Parathyroid adenoma (tissue), 2 donors: ENCODE results near the gene FAM169A.
"Not testable (repeated sequence)": the region's sequence is repeated elsewhere in the genome, so short reads cannot be mapped to it uniquely, and the experiment has no call there.

Experiments used
- H2AFZ ChIP-seq: fragments of 300-600 bp; sonication (generic); one replicate; pipeline ENCODE4 v1.7.0; 2017; ENCODE audit warnings: antibody characterized with exemption, mild to moderate bottlenecking
- H3K27ac ChIP-seq: fragments of 300-600 bp; sonication (generic); one replicate; pipeline ENCODE4 v1.7.0; 2017
- H3K27me3 ChIP-seq: fragments of 300-600 bp; sonication (generic); one replicate; pipeline ENCODE4 v1.7.0; 2017; ENCODE audit warnings: low read length; ENCODE audit not compliant: control insufficient read depth, insufficient read depth
- H3K36me3 ChIP-seq: fragments of 300-600 bp; sonication (generic); one replicate; pipeline ENCODE4 v1.7.0; 2017; ENCODE audit warnings: low read length; ENCODE audit not compliant: control insufficient read depth, insufficient read depth
- H3K4me1 ChIP-seq: fragments of 300-600 bp; sonication (generic); one replicate; pipeline ENCODE4 v1.7.0; 2017; ENCODE audit warnings: control low read depth
- H3K4me2 ChIP-seq: fragments of 300-600 bp; sonication (generic); one replicate; pipeline ENCODE4 v1.7.0; 2017; ENCODE audit warnings: low read length
- H3K4me3 ChIP-seq: fragments of 300-600 bp; sonication (generic); one replicate; pipeline ENCODE4 v1.7.0; 2017; ENCODE audit warnings: low read depth, low read length
- H3K79me2 ChIP-seq: fragments of 300-600 bp; sonication (generic); one replicate; pipeline ENCODE4 v1.7.0; 2017; ENCODE audit warnings: control low read depth
- H3K9ac ChIP-seq: fragments of 300-600 bp; sonication (generic); one replicate; pipeline ENCODE4 v1.7.0; 2017; ENCODE audit warnings: mild to moderate bottlenecking
- H3K9me3 ChIP-seq: fragments of 300-600 bp; sonication (generic); one replicate; pipeline ENCODE4 v1.7.0; 2017; ENCODE audit warnings: low read length; ENCODE audit not compliant: control insufficient read depth
- CTCF ChIP-seq: fragments of 300-600 bp; sonication (generic); IDR thresholded peaks from one replicate; pipeline ENCODE4 v1.7.0; 2017; ENCODE audit warnings: antibody characterized with exemption, mild to moderate bottlenecking
- donor health status: primary hyperparathyroidism.

FAM169A gene

GRCh38 chr5:74765929-74766328 is 100.3 kb downstream of the FAM169A start:
- Histone ChIP-seq H3K9me3 (no peaks in the 10 kb centered on the region), H3K4me3 (peak overlapping the region; percentile 95), H3K79me2 (peaks cover 18% of the 10 kb centered on the region), H2AFZ (no peak overlapping the region), H3K36me3 (no peaks in the 10 kb centered on the region), H3K4me2 (peak overlapping the region; percentile 84), H3K9ac (no peak overlapping the region), H3K27ac (no peak overlapping the region), H3K4me1 (peaks cover 16% of the 10 kb centered on the region), H3K27me3 (no peaks in the 10 kb centered on the region)
- TF ChIP-seq CTCF, result no peak

GRCh38 chr5:74765201-74765600 is 101.0 kb downstream of the FAM169A start:
- Histone ChIP-seq H2AFZ (no peak overlapping the region), H3K27me3 (no peaks in the 10 kb centered on the region), H3K9ac (no peak overlapping the region), H3K9me3 (no peaks in the 10 kb centered on the region), H3K4me2 (peak overlapping the region; percentile 32), H3K4me3 (no peak overlapping the region), H3K79me2 (peaks cover 18% of the 10 kb centered on the region), H3K27ac (no peak overlapping the region), H3K4me1 (peaks cover 16% of the 10 kb centered on the region), H3K36me3 (no peaks in the 10 kb centered on the region)
- TF ChIP-seq CTCF, result no peak

GRCh38 chr5:74763504-74763903 is 102.7 kb downstream of the FAM169A start:
- no peak overlapping the region for H3K27ac ChIP-seq
- no peak for TF ChIP-seq CTCF

GRCh38 chr5:74762599-74762998 is 103.6 kb downstream of the FAM169A start:
- TF ChIP-seq CTCF, result no peak
- Histone ChIP-seq H3K9me3 (no peaks in the 10 kb centered on the region), H3K4me1 (peaks cover 9% of the 10 kb centered on the region), H3K36me3 (peaks cover 3% of the 10 kb centered on the region), H3K27ac (no peak overlapping the region), H2AFZ (no peak overlapping the region), H3K4me3 (no peak overlapping the region), H3K79me2 (peaks cover 15% of the 10 kb centered on the region), H3K9ac (no peak overlapping the region), H3K4me2 (no peak overlapping the region), H3K27me3 (no peaks in the 10 kb centered on the region)

More at GRCh38 chr5:74763504-74763903, 102.7 kb downstream of the FAM169A start:
- Histone ChIP-seq H3K4me1 (peaks cover 16% of the 10 kb centered on the region), H3K9ac (no peak overlapping the region), H3K27me3 (no peaks in the 10 kb centered on the region), H3K79me2 (peaks cover 18% of the 10 kb centered on the region), H3K36me3 (peaks cover 3% of the 10 kb centered on the region), H3K9me3 (no peaks in the 10 kb centered on the region), H3K4me2 (no peak overlapping the region), H3K4me3 (no peak overlapping the region), H2AFZ (no peak overlapping the region)

GRCh38 chr5:74761241-74761640 is 104.9 kb downstream of the FAM169A start:
- Histone ChIP-seq H3K36me3 (peaks cover 3% of the 10 kb centered on the region), H3K4me1 (peaks cover 9% of the 10 kb centered on the region), H3K4me2 (no peak overlapping the region), H3K79me2 (peaks cover 11% of the 10 kb centered on the region), H2AFZ (no peak overlapping the region), H3K9me3 (no peaks in the 10 kb centered on the region), H3K27me3 (no peaks in the 10 kb centered on the region), H3K27ac (no peak overlapping the region), H3K4me3 (no peak overlapping the region), H3K9ac (no peak overlapping the region)
- no peak for TF ChIP-seq CTCF

- H3K4me1 ChIP-seq, H3K27me3 ChIP-seq, H3K9me3 ChIP-seq, H3K36me3 ChIP-seq, H3K4me2 ChIP-seq, H3K4me3 ChIP-seq, H3K27ac ChIP-seq, H3K9ac ChIP-seq, H3K79me2 ChIP-seq, H2AFZ ChIP-seq: not testable (repeated sequence)
These were observed 117.4 kb downstream of the FAM169A start for GRCh38 chr5:74748742-74749141.
